ENCODE measurements around the gene COL26A1. TPM values are rescaled to one million over a fixed set of nuclear protein-coding genes. Genes with fewer than 3 reads are reported as not detected.

Gene COL26A1
- total and polyA plus RNA-seq, 2 of the 4 experiments (the other 2 are of a cell fraction) = not detected

- H3K79me1 ChIP-seq (ENCODE audit: low read depth in 1 of 2, low read length in 2 of 2) = no peaks in the 10 kb centered on the region
- no peaks in the 10 kb centered on the region for H3K4me1 ChIP-seq (ENCODE audit: control insufficient read depth, insufficient read depth, low read length)
- whole genome bisulfite sequencing, 2 experiments (ENCODE audit: extremely low coverage in 2 of 2, insufficient read length in 1 of 2) = no CpG with 5 or more reads among the region's 2 CpGs
- no peaks in the 10 kb centered on the region for H4K20me1 ChIP-seq (ENCODE audit: insufficient read depth, low read length)
- in situ Hi-C loops (cut with MboI; ENCODE audit: low sequenced_read_pairs) (no loop called here), intact Hi-C loops (cut with micrococcal nuclease) (loop anchor here (10.0 kb wide), 1 partner anchor 268 kb away; the partner anchor contains the start of gene CUX1), dilution Hi-C loops (cut with HindIII; ENCODE audit: low sequenced_read_pairs, unreplicated experiment) (no loop called here)
- DNase-seq (no peak), ATAC-seq (ENCODE audit: low read depth) (no peak)
- no peaks in the 10 kb centered on the region for H3K9me3 ChIP-seq (ENCODE audit: control insufficient read depth, insufficient read depth, low read length)
- H3K14ac ChIP-seq (replicated peaks; ENCODE audit: low read depth, low read length) = no peak overlapping the region
- H2AK5ac ChIP-seq (ENCODE audit: low read depth, low read length) = no peak overlapping the region
- no peak overlapping the region for H2BK20ac ChIP-seq (ENCODE audit: low read depth, low read length)
- POLR2A ChIA-PET (ENCODE audit: unreplicated experiment) = no interaction called here
- H3K4me3 ChIP-seq (ENCODE audit: insufficient read depth, low read depth, low read length) = no peak overlapping the region
- H3K9me1 ChIP-seq (ENCODE audit: insufficient read depth, low read length) = no peaks in the 10 kb centered on the region
- H2AK9ac ChIP-seq (replicated peaks; ENCODE audit: low read depth, low read length, poor library complexity) = no peak overlapping the region
- H3K4ac ChIP-seq (ENCODE audit: low read depth, low read length) = no peak overlapping the region
- H2BK5ac ChIP-seq (ENCODE audit: low read depth, low read length, poor library complexity, severe bottlenecking) = no peak overlapping the region
- H3K4me2 ChIP-seq (ENCODE audit: low read depth, low read length) = no peak overlapping the region
- H3K18ac ChIP-seq (ENCODE audit: low read depth, low read length) = no peak overlapping the region
- H4K8ac ChIP-seq (ENCODE audit: low read depth in 2 of 2, low read length in 2 of 2) = no peak overlapping the region
- TF ChIP-seq ELK1 (IDR thresholded peaks at IDR 0.05; ENCODE audit: borderline replicate concordance, low read depth, low read length) = no peak
- no peak overlapping the region for H3K23ac ChIP-seq (ENCODE audit: low read depth, low read length)
- no peak overlapping the region for H3K56ac ChIP-seq (ENCODE audit: extremely low read depth, insufficient read depth, low read length)
- H2BK15ac ChIP-seq (ENCODE audit: low read depth, low read length) = no peak overlapping the region
- no TSS peak for BruUV-seq (replicated peaks)
- H3K36me3 ChIP-seq (ENCODE audit: control insufficient read depth, insufficient read depth, low read length) = no peaks in the 10 kb centered on the region
- no peak overlapping the region for H2BK120ac ChIP-seq (ENCODE audit: low read depth, low read length)
- no peak overlapping the region for H3K27ac ChIP-seq (ENCODE audit: insufficient read depth, low read length)
- CTCF ChIA-PET = interaction anchor here (0.6 to 0.7 kb wide), 2 partner anchors 91 to 239 kb away, joined by 4 to 5 read pairs; no protein-coding TSS in a partner anchor
- no peak overlapping the region for H2AFZ ChIP-seq (replicated peaks; ENCODE audit: low read length, poor library complexity)
- no peak overlapping the region for H4K91ac ChIP-seq (ENCODE audit: insufficient read depth, low read depth, low read length)
- no peak overlapping the region for H3K9ac ChIP-seq (ENCODE audit: low read depth, low read length)
- H3K27me3 ChIP-seq (ENCODE audit: control insufficient read depth, insufficient read depth, low read length) = peaks cover 2% of the 10 kb centered on the region; the same call in 1 of the 2 replicates
- H4K5ac ChIP-seq (ENCODE audit: low read depth, low read length) = no peak overlapping the region
Measured at GRCh38 chr7:101546308-101546936, 183.7 kb downstream of the COL26A1 start.
